Right lobe of liver (tissue), 4 donors: Measurements from ENCODE around the gene AKT1S1.

Source experiments
- CTCF ChIP-seq, 4 donors: fragments of 200-600 bp in 3 of 4; fragments of 450-650 bp in 1 of 4; IDR thresholded peaks; one replicate each; pipeline versions ENCODE4 v1.5.1 to v1.8.0; 2016 to 2022; ENCODE audit warnings: antibody characterized with exemption in 4 of 4, mild to moderate bottlenecking in 2 of 4
- POLR2A ChIP-seq: fragments of 450-650 bp; IDR thresholded peaks from one replicate; pipeline ENCODE4 v1.6.1; 2017; ENCODE audit warnings: antibody characterized with exemption, mild to moderate bottlenecking
- donor health status: DM: no; HTN: no; CAD: no.
- donor health status: DM: no; HTN: no; CAD: no.
- donor health status: DM: no; HTN: yes; CAD: no.

GRCh38 chr19:49883094-49883493 is 5.9 kb upstream of the AKT1S1 start:
- TF ChIP-seq CTCF (IDR thresholded peaks at IDR 0.05) = no peak
- TF ChIP-seq POLR2A = no peak
